Activated CD8-positive, alpha-beta memory T cell treated with anti-CD3 and anti-CD28 coated beads, Interleukin-2, amount 10 ng/mL, durations not matched to agents 7 days and 5 days (primary cell): ENCODE measurements around the gene CCDC142. TPM values are rescaled to one million over a fixed set of nuclear protein-coding genes. Genes with fewer than 3 reads are reported as not detected.

Source experiments
- ATAC-seq: fragments of 150-1000 bp; cut with Tn5 transposase; one replicate; pipeline ENCODE4 v1.10.0; 2021; ENCODE audit warnings: moderate library complexity
- CTCF ChIA-PET: fragments of 350-600 bp; sonication (Branson Sonifier 250); formaldehyde crosslinking; loops from one replicate; lab custom pipeline; 2021; ENCODE audit warnings: antibody characterized with exemption; lab: Charles Lee
- DNase-seq: peaks from one replicate; pipeline ENCODE4 v3.0.0-alpha.2; 2020
- H3K27ac Mint-ChIP-seq: one replicate; pipeline ENCODE4 v1.8.0; 2021; ENCODE audit warnings: mild to moderate bottlenecking, mixed read lengths
- H3K27me3 Mint-ChIP-seq: one replicate; pipeline ENCODE4 v1.8.0; 2021; ENCODE audit warnings: mixed read lengths
- H3K36me3 Mint-ChIP-seq: one replicate; pipeline ENCODE4 v1.8.0; 2021; ENCODE audit warnings: mild to moderate bottlenecking, mixed read lengths
- H3K4me1 Mint-ChIP-seq: one replicate; pipeline ENCODE4 v1.8.0; 2021; ENCODE audit warnings: mixed read lengths
- H3K4me3 Mint-ChIP-seq: one replicate; pipeline ENCODE4 v1.8.0; 2021; ENCODE audit warnings: mild to moderate bottlenecking, moderate library complexity, mixed read lengths
- H3K9me3 Mint-ChIP-seq: one replicate; pipeline ENCODE4 v1.8.0; 2022; ENCODE audit warnings: low read depth, mixed read lengths
- total RNA-seq, 2 experiments: library from RNA; stranded (reverse); gene quantifications; one replicate each; pipeline ENCODE4 v1.2.3, GENCODE V29; 2021

Gene CCDC142
- total RNA-seq, 2 experiments from 2014 or later, result 26.5 to 29.5 TPM

DNA sequence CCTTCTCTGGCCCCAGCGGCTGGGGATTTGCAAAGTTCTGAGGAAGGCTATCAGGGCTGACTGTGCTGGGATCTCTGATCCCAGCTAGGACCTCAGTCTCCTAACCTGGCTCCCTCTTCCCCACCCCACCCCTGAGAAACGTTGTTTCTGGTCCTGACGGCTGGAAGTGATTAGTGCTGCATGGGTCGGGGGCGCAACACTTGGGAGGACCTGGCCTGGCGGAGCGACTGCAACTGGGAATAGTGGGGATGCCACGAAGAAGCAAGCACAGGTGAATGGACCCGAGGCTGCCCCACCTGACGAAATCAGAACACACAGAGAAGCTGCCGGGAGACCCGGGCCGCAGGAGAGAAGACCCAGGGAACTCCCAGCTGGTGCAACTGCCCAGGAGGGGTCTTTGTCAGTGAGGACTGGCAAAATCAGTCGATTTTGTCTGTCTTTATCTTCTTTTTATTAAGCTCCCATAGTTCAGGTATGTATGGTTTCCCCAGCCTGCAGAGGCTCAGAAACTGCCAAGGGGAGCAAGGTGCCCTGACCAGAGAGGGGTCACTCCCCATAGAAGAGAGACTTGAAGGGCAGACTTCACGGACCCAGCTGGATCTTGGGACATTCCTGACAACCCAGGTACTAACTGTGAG is 17.3 kb upstream of the CCDC142 start:
- DNase-seq, result no peak
- CTCF ChIA-PET, result interaction anchor here (1.0 to 6.9 kb wide), 10 partner anchors 9 to 250 kb away, joined by 3 to 39 read pairs (median 6); partner anchors contain the start of genes AUP1, C2orf81, CCDC142 and HTRA2
- Mint-ChIP-seq H3K36me3 (peaks cover 6% of the 10 kb centered on the region), H3K4me3 (no peak overlapping the region), H3K27me3 (peaks cover 49% of the 10 kb centered on the region), H3K9me3 (no peaks in the 10 kb centered on the region), H3K4me1 (peaks cover 44% of the 10 kb centered on the region), H3K27ac (no peak overlapping the region)
- ATAC-seq, result no peak

DNA sequence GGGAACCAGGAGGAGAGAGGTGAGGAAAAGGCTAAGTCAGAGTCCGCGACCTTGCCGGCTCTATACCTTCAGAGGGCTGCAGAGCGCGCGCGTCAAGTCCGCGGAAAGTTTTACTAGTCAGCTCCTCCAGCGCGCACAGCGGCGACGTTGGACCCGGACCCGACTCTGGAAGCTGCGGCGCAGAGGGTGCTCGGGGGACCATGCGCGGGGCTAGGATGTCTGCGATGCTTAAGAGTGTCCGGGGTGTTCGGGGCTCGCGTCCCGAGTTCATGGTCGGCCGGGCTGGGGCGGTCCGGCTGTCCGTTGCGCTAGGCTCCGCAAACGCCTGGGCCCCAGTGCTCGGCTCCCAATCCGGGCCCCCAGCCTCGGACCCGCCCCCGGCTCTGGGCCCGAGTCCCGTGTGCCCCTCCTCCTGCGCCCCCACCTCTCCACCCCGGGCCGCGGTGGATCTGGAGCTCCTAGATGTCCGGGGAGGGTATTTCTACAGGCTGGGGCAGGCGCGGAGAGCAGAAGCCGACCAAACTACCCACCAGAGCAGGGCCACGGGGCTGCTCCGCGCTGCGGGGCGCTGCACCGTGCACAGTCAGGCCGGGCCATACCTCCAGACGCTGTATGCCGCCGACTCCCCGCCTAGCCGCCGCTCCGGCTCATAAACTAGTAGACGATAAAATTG is 16.6 kb upstream of the CCDC142 start, which contains the start of gene LBX2:
Gene LBX2 (minus strand): TSS at position 337 of the 673 bp plus-strand sequence. CDS start 66 bp downstream, at position 271.
- CTCF ChIA-PET, result interaction anchor here (0.7 to 6.9 kb wide), 12 partner anchors 10 to 250 kb away, joined by 3 to 39 read pairs (median 6); partner anchors contain the start of genes AUP1, CCDC142, HTRA2 and INO80B
- H3K9me3 Mint-ChIP-seq, result no peaks in the 10 kb centered on the region

DNA sequence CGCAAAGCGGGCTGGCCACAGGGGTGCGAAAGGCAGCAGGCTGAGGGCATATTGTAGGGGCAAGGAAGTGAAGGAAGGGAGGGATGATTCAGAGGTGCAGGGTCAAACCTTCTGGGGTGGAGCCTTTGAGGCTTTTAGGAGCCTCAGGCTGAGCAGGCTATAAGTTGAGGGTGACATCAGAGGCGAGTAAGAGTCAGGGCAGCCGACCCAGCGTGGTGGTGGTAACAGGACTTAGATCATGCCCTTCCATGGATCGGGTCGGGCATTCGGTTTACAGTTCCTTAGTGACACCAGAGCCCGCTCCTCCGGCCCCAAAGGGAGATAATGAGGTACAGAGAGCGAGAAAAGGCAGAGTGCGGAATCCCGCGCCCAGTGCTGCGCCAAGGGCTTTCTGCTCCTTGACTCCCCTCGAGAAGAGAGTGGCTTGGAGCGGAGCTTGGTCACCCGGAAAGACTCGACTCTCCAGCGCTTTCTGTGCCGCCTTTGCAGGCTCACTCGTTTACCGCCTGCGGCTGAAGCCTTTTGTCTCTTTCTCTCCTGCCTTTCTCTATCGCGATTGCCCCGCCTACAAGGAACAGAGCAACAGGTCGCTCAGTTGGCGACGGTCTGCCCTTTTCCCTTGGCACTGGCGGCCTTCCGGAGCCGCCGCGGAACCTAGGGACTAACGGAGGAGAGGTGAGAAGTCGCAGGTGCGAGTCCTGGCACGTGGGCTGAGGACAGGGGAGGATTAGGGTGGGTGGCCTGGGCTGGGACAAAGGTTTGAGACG is 15.9 kb upstream of the CCDC142 start:
- DNase-seq (peak; percentile 69), ATAC-seq (peak; percentile 63)
- peak overlapping the region; percentile 84 for H3K4me3 Mint-ChIP-seq
- CTCF ChIA-PET, result interaction anchor here (0.6 to 6.9 kb wide), 9 partner anchors 11 to 249 kb away, joined by 3 to 39 read pairs (median 5); partner anchors contain the start of genes AUP1, CCDC142, HTRA2 and INO80B
- H3K9me3 Mint-ChIP-seq, result no peaks in the 10 kb centered on the region
- peak overlapping the region; percentile 80 for H3K27ac Mint-ChIP-seq
- H3K36me3 Mint-ChIP-seq, result no peaks in the 10 kb centered on the region
- H3K27me3 Mint-ChIP-seq, result peaks cover 49% of the 10 kb centered on the region
- H3K4me1 Mint-ChIP-seq, result peaks cover 33% of the 10 kb centered on the region

More for the DNA sequence above, 16.6 kb upstream of the CCDC142 start, which contains the start of gene LBX2:
- H3K4me1 Mint-ChIP-seq, result peaks cover 39% of the 10 kb centered on the region
- peak; percentile 60 for DNase-seq
- H3K27ac Mint-ChIP-seq, result peak within 1 kb of the TSS; percentile 80
- peaks cover 49% of the 10 kb centered on the region for H3K27me3 Mint-ChIP-seq
- H3K4me3 Mint-ChIP-seq, result peak within 1 kb of the TSS; percentile 84
- peaks cover 2% of the 10 kb centered on the region for H3K36me3 Mint-ChIP-seq
- peak; percentile 16 for ATAC-seq

DNA sequence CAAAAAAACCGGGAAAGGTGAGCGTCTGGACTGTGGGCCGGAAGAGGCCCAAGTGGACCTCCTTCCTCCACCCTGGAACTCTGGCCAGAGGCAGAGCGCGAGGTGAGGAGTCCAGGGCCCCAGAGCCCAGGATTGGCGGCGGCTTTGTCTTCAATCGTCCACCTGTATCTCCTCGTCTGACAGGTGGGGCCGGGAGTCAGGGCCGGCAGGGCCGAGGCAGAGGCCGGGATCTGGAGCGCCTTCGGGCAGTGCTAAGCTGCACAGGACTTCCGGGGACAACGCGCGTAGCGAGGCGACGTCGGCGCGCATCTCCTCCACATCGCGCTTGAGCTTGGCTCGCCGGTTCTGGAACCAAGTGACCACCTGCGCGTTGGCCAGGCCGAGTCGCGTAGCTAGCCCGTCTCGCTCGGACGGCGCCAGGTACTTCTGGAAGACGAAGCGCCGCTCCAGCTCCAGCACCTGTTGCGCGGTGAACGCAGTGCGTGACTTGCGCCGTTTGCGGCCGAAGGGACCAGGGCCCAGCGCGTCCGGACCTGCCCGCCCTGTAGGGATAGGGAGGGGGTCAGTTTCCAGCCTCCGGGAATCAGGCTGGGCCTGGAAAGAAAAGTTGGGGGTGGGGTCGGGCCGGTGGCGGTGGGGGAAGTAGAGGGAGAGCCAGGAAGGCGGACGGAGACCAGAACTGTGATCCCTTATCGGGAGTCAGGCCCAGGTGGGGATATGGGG is 15.1 kb upstream of the CCDC142 start:
- Mint-ChIP-seq H3K4me1 (peaks cover 29% of the 10 kb centered on the region), H3K27ac (peak overlapping the region; percentile 80), H3K27me3 (peaks cover 46% of the 10 kb centered on the region), H3K4me3 (peak overlapping the region; percentile 84), H3K36me3 (no peaks in the 10 kb centered on the region), H3K9me3 (no peaks in the 10 kb centered on the region)
- CTCF ChIA-PET, result interaction anchor here (0.6 to 4.1 kb wide), 2 partner anchors 15 to 90 kb away, joined by 3 to 25 read pairs; partner anchors contain the start of genes CCDC142 and TTC31
- DNase-seq (peak; percentile 58), ATAC-seq (peak; percentile 59)

DNA sequence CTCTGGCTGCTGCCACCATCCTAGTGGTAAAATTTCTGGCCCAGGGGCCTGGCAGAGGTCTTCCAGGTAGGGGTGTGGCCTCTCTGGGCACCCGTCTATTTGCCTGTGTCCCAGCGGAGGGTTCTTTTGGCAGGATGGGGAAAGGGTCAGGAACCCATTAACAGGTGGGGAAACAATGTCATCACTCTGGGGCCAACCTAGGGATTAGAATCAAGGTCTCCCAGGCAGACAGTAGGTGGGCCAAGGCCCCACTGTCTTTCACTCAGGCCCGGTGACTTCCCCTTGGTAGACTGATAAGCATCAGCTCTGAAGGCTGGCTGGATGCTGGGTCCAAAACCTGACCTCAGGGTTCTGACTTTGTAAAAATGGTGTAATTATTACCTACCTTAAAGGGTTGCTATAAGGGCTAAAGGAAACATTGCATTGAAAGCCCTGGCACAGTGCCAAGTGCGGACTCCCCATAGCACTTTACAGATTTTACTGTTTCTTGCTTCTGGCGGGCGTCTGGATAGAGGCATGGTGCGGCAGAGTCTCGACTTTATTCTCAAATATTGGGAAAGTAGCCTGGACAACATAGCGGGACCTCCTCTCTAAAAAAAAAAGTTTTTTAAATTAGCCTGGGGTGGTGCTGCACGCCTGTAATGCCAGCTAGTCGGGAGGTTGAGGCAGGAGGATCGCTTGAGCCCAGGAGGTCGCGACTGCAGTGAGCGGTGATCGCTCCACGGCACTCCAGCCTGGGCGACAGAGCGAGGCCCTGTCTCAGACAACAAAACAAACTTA is 14.4 kb upstream of the CCDC142 start:
- H3K27me3 Mint-ChIP-seq, result peaks cover 40% of the 10 kb centered on the region
- H3K4me3 Mint-ChIP-seq, result peak overlapping the region; percentile 84
- no peak for DNase-seq
- CTCF ChIA-PET, result interaction anchor here (4.1 kb wide), 1 partner anchor 15 kb away, joined by 25 read pairs; the partner anchor contains the start of genes CCDC142 and TTC31
- no peak for ATAC-seq
- no peak overlapping the region for H3K27ac Mint-ChIP-seq
- peaks cover 23% of the 10 kb centered on the region for H3K4me1 Mint-ChIP-seq
- no peaks in the 10 kb centered on the region for H3K9me3 Mint-ChIP-seq
- peaks cover 2% of the 10 kb centered on the region for H3K36me3 Mint-ChIP-seq

DNA sequence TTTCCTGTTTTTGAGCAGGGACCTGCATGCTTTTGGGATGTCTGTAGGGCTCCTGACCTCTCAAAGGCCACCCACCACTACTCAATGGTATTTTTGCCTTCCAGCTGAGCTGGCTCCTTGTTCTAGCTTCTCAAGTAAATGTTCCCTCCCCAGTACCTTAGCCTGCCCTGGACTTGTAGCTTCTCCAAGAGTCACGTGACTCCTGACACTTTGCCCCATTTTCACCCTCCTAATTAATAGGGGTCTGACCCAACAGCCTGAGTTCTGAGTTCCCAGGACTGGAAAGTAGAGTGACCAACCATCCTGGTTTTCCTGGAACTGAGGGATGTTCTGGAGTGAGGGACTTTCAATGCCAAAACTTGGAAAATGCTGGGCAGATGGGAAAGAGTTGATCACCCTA is 12.6 kb upstream of the CCDC142 start:
- ATAC-seq (no peak), DNase-seq (no peak)
- Mint-ChIP-seq H3K27me3 (peaks cover 26% of the 10 kb centered on the region), H3K4me3 (no peak overlapping the region), H3K27ac (no peak overlapping the region), H3K4me1 (peaks cover 20% of the 10 kb centered on the region), H3K36me3 (peaks cover 12% of the 10 kb centered on the region), H3K9me3 (no peaks in the 10 kb centered on the region)
- CTCF ChIA-PET, result interaction anchor here (1.4 to 4.1 kb wide), 2 partner anchors 13 to 37 kb away, joined by 3 to 25 read pairs; partner anchors contain the start of genes CCDC142 and TTC31

DNA sequence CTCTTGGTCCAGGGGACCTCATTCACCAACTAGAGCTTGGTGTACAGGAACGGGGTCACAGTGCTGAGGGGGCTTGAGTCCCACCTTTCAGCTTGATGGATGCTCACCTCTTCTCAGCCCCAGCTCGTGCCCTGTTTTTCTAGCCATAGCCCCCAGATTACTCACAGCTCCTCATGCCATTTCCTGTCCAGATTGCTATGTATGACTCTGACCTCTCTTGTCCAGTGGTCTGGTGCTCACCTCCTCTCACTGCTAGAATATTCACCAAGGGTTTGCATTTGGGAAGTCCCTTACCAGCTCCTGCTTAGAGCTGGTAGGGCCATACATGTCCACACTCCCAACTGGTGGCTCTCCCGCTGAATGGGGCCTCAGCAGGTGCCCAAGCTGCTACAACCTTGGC is 10.7 kb upstream of the CCDC142 start:
- H3K36me3 Mint-ChIP-seq, result peaks cover 14% of the 10 kb centered on the region
- DNase-seq (no peak), ATAC-seq (no peak)
- peaks cover 11% of the 10 kb centered on the region for H3K4me1 Mint-ChIP-seq
- no peak overlapping the region for H3K27ac Mint-ChIP-seq
- H3K27me3 Mint-ChIP-seq, result peaks cover 10% of the 10 kb centered on the region
- no peaks in the 10 kb centered on the region for H3K9me3 Mint-ChIP-seq
- CTCF ChIA-PET, result interaction anchor here (0.6 to 1.7 kb wide), 4 partner anchors 10 to 43 kb away, joined by 3 to 14 read pairs (median 5); partner anchors contain the start of genes CCDC142, PCGF1 and TTC31
- H3K4me3 Mint-ChIP-seq, result no peak overlapping the region

DNA sequence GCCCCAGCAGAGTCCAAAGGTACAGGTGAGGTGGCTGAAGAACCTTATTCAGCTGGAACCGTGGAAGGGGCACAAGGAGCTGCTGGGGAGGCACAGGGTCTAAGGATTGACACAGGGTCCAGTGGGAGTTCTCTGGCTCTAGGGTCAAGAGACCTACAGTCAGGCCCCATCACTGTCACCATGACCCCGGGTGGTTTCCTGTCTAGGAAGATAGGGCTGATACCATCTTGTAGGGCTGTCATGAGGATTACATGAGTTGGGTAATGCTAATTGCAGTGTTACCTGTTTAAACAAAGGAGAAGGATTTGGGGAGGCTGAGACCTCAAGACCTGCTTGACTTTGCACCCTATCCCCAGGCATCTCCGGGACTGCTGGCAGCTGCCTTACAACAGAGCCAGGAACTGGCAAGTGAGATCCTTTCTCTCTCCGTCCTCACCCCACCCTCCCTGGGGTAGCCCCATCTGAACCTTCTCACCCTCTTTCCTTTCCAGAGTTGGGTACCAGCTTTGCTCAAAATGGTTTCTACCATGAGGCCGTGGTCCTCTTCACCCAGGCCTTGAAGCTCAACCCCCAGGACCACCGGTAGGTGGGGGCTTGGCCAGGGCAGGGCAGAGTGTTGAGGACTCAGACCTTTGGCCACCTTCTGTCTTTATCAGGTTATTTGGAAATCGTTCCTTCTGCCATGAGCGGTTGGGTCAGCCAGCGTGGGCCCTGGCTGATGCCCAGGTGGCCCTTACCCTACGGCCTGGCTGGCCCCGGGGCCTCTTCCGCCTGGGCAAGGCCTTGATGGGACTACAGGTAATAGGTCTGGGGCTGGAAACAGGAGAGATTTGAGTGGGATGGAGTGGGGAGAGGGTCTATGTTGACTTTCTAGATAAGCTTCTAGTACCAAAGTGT is 9.1 kb upstream of the CCDC142 start:
- DNase-seq (no peak), ATAC-seq (no peak)
- H3K4me3 Mint-ChIP-seq, result no peak overlapping the region
- H3K36me3 Mint-ChIP-seq, result peaks cover 16% of the 10 kb centered on the region
- H3K27ac Mint-ChIP-seq, result no peak overlapping the region
- H3K4me1 Mint-ChIP-seq, result peaks cover 1% of the 10 kb centered on the region
- CTCF ChIA-PET, result interaction anchor here (1.3 kb wide), 1 partner anchor 9 kb away, joined by 5 read pairs; the partner anchor contains the start of genes CCDC142 and TTC31
- H3K27me3 Mint-ChIP-seq, result no peaks in the 10 kb centered on the region
- no peaks in the 10 kb centered on the region for H3K9me3 Mint-ChIP-seq

DNA sequence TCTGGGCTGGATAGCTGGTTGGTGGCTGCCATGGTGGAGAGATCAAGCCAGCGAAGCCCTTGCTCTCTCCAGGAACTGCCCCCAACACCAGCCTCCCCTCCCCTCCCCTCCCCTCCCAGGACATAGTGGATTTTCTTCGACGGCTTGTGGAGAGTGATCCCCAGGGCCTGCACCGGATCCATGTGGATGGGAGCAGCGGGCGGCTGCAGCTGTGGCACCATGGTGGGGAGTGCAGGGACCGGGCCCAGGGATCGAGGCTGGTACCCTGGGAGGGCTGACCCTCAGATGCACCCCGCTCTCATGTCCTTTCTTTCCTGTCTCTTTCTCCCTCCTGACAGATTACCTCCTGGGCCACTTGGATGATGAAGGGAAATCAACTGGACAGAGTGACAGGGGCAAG is 7.1 kb upstream of the CCDC142 start:
- H3K27ac Mint-ChIP-seq, result no peak overlapping the region
- peaks cover 7% of the 10 kb centered on the region for H3K4me1 Mint-ChIP-seq
- H3K36me3 Mint-ChIP-seq, result peaks cover 26% of the 10 kb centered on the region
- H3K4me3 Mint-ChIP-seq, result no peak overlapping the region
- ATAC-seq, result no peak
- H3K9me3 Mint-ChIP-seq, result no peaks in the 10 kb centered on the region
- no peak for DNase-seq
- no peaks in the 10 kb centered on the region for H3K27me3 Mint-ChIP-seq
- CTCF ChIA-PET, result interaction anchor here (1.1 to 1.4 kb wide), 2 partner anchors 13 to 42 kb away, joined by 4 to 5 read pairs; no protein-coding TSS in a partner anchor

DNA sequence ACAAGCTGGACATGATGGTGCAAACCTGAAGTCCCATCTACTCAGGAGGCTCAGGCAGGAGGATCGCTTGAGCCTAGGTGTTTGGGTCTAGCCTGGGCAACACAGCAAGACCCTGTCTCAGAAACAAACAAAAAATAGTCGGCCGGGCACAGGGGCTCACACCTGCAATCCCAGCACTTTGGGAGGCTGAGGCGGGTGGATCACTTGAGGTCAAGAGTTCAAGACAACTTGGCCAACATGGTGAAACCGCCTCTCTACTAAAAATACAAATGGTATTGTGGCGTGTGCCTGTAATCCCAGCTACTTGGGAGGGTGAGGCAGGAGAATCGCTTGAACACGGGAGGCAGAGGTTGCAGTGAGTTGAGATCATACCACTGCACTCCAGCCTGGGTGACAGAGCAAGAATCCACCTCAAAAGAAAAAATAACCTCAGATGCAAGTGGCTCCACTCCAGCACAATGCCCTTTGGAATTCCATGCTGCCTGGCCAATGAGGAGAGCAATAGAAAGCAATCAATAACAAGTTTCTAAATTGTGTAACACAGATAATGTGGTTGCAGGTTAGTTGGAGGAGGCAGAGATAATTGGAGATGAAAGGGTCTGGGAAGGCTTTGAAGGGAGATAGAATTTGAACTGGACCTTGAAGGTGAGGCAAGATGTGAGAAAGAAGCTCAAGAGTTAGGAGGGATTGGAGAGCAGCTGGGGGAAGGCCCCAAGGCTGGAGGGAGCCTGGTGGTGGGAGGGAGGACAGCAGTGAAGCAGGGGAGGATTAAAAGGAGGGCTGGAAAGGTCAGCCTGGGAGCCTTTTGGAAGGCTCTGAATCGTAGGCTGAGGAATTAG is 6.1 kb upstream of the CCDC142 start:
- peaks cover 28% of the 10 kb centered on the region for H3K36me3 Mint-ChIP-seq
- no peaks in the 10 kb centered on the region for H3K27me3 Mint-ChIP-seq
- no peak overlapping the region for H3K27ac Mint-ChIP-seq

More for the DNA sequence above, 6.1 kb upstream of the CCDC142 start:
- ATAC-seq (no peak), DNase-seq (no peak)
- CTCF ChIA-PET, result interaction anchor here (1.0 to 1.4 kb wide), 3 partner anchors 43 to 85 kb away, joined by 3 to 5 read pairs (median 3); no protein-coding TSS in a partner anchor
- Mint-ChIP-seq H3K9me3 (no peaks in the 10 kb centered on the region), H3K4me3 (no peak overlapping the region), H3K4me1 (peaks cover 13% of the 10 kb centered on the region)
